OCI-M2 (cell line): ENCODE results near the gene HBZ.
"Not testable (repeated sequence)": the region's sequence is repeated elsewhere in the genome, so short reads cannot be mapped to it uniquely, and the experiment has no call there.

Experiments used
- DNase-seq: peaks from one replicate; lab custom pipeline; 2025; ENCODE audit not compliant: unreplicated experiment; lab: John Stamatoyannopoulos, UW

Gene HBZ

DNA sequence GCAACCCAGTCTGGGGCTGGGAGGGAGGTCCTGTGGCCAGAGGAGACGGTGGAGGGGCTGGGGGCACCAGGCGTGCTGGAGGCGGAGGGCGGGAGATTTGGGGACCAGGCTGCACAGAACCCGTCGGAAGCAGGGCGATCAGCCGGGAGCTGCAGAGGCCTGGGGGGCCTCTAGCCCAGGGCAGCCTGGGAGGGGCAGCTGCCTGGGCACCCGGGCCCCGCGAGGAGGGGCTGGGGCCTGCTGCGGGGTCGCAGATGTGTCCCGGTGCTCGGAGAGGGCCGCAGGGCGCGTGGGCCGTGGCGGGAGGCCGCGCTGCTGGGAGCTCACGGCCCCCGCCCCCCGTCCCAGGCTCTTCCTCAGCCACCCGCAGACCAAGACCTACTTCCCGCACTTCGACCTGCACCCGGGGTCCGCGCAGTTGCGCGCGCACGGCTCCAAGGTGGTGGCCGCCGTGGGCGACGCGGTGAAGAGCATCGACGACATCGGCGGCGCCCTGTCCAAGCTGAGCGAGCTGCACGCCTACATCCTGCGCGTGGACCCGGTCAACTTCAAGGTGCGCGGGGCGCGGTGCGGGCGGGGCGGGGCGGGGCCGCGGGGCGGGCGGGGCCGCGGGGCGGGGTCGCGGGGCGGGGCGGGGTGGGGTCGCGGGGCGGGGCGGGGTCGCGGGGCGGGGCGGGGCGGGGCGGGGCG is 11.8 kb downstream of the HBZ start:
- not testable (repeated sequence) for DNase-seq

DNA sequence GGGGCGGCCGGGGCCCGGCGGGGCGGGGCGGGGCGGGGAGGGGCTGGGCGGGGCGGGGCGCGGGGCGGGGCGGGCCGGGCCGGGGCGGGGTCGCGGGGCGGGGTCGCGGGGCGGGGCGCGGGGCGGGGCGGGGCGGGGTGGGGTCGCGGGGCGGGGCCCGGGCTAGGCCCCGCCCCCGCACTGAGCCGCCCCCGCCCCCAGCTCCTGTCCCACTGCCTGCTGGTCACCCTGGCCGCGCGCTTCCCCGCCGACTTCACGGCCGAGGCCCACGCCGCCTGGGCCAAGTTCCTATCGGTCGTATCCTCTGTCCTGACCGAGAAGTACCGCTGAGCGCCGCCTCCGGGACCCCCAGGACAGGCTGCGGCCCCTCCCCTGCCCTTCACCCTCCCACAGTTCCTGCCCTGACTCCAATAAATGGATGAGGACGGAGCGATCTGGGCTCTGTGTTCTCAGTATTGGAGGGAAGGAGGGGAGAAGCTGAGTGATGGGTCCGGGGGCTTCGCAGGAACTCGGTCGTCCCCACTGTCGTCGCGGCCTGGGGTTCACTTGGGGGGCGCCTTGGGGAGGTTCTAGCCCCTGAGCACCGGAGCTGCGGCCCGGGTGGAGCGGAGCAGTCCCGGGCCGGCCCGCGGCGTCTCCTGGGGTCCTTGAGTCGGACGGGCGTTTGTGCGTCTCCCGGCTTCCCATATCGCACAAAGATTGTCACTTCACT is 12.5 kb downstream of the HBZ start:
- DNase-seq: no peak

GRCh38 chr16:165539-166374 is 13.3 kb downstream of the HBZ start, which contains the start of gene HBM:
HBM (plus strand) TSS chr16:165978; CDS start chr16:165998, 20 bp downstream.
- DNase-seq: no peak

GRCh38 chr16:166375-167121 is 14.1 kb downstream of the HBZ start:
- DNase-seq: no peak

DNA sequence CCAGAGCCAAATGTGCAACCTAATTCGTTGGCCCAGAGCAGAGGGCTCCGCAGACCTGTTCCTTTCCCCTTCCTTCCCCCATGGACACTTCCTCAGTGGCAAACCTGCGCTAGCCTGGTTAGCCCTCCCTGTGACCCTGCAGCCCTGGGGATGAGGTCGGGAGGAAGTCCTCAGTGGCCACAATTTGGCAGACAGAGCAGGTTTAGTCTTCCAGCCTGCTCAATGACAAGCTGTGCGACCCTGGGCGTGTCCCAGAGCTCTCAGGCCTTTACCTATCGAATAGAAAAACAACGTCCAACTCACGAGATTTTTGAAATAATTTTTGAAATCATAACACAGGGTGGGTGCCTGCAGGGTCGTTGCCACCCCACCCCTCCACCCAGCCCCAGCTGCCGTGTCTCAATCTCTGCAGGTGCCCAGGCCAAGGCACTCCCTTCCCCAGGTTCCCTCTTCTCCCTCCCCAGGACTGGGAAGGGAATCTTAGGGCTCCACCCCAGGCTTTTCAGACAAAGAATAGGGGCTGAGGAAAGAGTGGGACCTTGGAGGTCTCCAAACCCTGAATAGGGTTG is 14.8 kb downstream of the HBZ start:
- DNase-seq: no peak

DNA sequence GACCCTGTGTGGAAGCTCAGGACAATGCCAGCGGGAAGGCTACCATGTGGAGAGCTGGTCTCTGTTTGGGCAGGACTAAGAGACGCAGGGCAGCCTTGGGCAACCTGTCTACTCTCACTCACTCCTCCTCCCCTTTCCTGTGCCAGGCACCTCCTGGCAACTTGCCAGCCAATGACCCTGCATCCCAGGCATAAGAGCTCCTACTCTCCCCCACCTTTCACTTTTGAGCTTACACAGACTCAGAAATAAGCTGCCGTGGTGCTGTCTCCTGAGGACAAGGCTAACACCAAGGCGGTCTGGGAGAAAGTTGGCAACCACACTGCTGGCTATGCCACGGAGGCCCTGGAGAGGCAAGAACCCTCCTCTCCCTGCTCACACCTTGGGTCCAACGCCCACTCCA is 16.0 kb downstream of the HBZ start:
- DNase-seq: no peak

- DNase-seq: no peak
Observed at GRCh38 chr16:169014-169413, 16.6 kb downstream of the HBZ start.

DNA sequence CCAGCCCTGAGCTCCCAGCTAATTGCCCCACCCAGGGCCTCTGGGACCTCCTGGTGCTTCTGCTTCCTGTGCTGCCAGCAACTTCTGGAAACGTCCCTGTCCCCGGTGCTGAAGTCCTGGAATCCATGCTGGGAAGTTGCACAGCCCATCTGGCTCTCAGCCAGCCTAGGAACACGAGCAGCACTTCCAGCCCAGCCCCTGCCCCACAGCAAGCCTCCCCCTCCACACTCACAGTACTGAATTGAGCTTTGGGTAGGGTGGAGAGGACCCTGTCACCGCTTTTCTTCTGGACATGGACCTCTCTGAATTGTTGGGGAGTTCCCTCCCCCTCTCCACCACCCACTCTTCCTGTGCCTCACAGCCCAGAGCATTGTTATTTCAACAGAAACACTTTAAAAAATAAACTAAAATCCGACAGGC is 17.7 kb downstream of the HBZ start:
- not testable (repeated sequence) for DNase-seq

GRCh38 chr16:170788-171187 is 18.3 kb downstream of the HBZ start:
- no peak for DNase-seq

GRCh38 chr16:172374-172941 is 20.0 kb downstream of the HBZ start, which contains the start of gene HBA2:
HBA2 (plus strand) TSS chr16:172876; CDS start chr16:172913, 37 bp downstream.
- DNase-seq: not testable (repeated sequence)

DNA sequence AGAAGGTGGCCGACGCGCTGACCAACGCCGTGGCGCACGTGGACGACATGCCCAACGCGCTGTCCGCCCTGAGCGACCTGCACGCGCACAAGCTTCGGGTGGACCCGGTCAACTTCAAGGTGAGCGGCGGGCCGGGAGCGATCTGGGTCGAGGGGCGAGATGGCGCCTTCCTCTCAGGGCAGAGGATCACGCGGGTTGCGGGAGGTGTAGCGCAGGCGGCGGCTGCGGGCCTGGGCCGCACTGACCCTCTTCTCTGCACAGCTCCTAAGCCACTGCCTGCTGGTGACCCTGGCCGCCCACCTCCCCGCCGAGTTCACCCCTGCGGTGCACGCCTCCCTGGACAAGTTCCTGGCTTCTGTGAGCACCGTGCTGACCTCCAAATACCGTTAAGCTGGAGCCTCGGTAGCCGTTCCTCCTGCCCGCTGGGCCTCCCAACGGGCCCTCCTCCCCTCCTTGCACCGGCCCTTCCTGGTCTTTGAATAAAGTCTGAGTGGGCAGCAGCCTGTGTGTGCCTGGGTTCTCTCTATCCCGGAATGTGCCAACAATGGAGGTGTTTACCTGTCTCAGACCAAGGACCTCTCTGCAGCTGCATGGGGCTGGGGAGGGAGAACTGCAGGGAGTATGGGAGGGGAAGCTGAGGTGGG is 20.9 kb downstream of the HBZ start:
- not testable (repeated sequence) for DNase-seq

DNA sequence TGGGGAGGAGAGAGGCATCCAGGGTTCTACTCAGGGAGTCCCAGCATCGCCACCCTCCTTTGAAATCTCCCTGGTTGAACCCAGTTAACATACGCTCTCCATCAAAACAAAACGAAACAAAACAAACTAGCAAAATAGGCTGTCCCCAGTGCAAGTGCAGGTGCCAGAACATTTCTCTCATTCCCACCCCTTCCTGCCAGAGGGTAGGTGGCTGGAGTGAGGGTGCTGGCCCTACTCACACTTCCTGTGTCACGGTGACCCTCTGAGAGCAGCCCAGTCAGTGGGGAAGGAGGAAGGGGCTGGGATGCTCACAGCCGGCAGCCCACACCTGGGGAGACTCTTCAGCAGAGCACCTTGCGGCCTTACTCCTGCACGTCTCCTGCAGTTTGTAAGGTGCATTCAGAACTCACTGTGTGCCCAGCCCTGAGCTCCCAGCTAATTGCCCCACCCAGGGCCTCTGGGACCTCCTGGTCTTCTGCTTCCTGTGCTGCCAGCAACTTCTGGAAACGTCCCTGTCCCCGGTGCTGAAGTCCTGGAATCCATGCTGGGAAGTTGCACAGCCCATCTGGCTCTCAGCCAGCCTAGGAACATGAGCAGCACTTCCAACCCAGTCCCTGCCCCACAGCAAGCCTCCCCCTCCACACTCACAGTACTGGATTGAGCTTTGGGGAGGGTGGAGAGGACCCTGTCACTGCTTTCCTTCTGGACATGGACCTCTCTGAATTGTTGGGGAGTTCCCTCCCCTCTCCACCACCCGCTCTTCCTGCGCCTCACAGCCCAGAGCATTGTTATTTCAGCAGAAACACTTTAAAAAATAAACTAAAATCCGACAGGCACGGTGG is 21.7 kb downstream of the HBZ start:
- DNase-seq: not testable (repeated sequence)

- DNase-seq: no peak
Observed at GRCh38 chr16:175011-175949, 22.8 kb downstream of the HBZ start.

- DNase-seq: not testable (repeated sequence)
Observed at GRCh38 chr16:176006-176405, 23.6 kb downstream of the HBZ start.

DNA sequence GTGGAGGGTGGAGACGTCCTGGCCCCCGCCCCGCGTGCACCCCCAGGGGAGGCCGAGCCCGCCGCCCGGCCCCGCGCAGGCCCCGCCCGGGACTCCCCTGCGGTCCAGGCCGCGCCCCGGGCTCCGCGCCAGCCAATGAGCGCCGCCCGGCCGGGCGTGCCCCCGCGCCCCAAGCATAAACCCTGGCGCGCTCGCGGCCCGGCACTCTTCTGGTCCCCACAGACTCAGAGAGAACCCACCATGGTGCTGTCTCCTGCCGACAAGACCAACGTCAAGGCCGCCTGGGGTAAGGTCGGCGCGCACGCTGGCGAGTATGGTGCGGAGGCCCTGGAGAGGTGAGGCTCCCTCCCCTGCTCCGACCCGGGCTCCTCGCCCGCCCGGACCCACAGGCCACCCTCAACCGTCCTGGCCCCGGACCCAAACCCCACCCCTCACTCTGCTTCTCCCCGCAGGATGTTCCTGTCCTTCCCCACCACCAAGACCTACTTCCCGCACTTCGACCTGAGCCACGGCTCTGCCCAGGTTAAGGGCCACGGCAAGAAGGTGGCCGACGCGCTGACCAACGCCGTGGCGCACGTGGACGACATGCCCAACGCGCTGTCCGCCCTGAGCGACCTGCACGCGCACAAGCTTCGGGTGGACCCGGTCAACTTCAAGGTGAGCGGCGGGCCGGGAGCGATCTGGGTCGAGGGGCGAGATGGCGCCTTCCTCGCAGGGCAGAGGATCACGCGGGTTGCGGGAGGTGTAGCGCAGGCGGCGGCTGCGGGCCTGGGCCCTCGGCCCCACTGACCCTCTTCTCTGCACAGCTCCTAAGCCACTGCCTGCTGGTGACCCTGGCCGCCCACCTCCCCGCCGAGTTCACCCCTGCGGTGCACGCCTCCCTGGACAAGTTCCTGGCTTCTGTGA is 24.3 kb downstream of the HBZ start, which contains the start of gene HBA1:
Gene HBA1 (plus strand): TSS at position 204 of the 906 bp plus-strand sequence. CDS start 37 bp downstream, at position 241.
- DNase-seq: not testable (repeated sequence)

DNA sequence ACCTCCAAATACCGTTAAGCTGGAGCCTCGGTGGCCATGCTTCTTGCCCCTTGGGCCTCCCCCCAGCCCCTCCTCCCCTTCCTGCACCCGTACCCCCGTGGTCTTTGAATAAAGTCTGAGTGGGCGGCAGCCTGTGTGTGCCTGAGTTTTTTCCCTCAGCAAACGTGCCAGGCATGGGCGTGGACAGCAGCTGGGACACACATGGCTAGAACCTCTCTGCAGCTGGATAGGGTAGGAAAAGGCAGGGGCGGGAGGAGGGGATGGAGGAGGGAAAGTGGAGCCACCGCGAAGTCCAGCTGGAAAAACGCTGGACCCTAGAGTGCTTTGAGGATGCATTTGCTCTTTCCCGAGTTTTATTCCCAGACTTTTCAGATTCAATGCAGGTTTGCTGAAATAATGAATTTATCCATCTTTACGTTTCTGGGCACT is 25.0 kb downstream of the HBZ start:
- no peak for DNase-seq
